HG03432 (cell line): Measurements from ENCODE around the gene ZBTB7C.

Experiments
- ATAC-seq: cut with Tn5 transposase; IDR thresholded peaks from one replicate; pipeline ENCODE4 v1.9.1; 2021; ENCODE audit warnings: mild to moderate bottlenecking, moderate library complexity; ENCODE audit not compliant: unreplicated experiment

The ZBTB7C gene

DNA sequence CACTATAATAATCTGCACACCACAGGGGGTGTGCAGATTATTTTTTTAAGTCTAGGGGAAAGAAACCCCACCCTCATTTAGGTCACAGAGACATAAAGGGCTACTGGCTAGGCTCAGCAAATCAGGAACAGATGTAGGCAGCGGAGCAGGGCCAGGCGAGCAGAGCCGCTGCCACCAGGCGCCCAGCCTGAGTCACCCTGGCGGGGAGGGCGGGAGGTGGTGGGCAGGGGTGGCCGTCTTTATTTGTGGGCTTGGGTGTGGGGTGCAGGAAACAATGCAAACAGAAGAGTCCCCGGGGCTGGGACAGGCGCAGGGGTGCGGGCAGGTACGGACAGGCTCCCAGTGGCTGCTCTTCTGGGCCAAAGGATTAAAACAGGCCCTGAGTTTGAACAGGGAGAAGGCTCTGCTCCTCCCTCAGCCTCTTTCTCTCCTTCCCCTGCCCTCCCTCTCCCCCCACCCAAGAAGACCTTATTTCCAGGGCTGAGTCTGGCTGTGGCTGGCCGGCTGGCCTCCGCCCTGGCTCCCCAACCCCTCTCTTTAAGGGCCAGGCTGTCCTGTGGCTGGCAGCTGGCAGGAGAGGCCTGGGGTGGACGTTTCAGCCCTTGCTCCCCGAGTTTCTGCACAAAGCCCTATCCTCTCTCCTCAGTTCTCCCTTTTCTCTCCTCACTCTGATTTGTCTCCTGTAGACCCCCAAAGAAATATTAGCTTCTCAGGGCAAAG is 335.8 kb downstream of the ZBTB7C start:
- ATAC-seq: no peak

GRCh38 chr18:48072428-48073204 is 336.6 kb downstream of the ZBTB7C start:
- ATAC-seq: no peak

GRCh38 chr18:48068916-48069445 is 340.2 kb downstream of the ZBTB7C start:
- ATAC-seq: no peak

DNA sequence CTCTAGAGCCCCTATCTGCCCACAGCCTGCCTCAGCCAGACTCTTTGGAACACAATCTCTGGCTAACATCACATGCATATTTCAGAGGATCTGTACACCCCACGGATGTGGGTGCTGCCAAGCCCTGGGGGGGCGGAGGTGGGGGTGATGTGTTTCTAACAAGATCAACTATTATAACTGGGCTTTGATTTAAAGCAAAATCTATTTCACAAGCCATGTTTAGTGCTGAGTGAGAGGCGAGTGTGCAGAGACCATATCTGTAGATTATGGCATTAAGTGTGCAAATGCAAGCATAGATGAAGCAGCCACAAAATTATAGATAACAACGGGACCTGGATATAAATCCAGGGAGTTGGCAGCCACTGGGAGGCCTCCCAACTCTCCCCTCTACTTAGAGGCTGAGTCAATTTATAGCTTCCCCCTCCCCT is 342.9 kb downstream of the ZBTB7C start:
- no peak for ATAC-seq

- no peak for ATAC-seq
Measured at GRCh38 chr18:48065601-48065995, 343.6 kb downstream of the ZBTB7C start.

GRCh38 chr18:48064978-48065600 is 344.1 kb downstream of the ZBTB7C start:
- ATAC-seq: no peak

- ATAC-seq: no peak
Measured at GRCh38 chr18:48061781-48062570, 347.2 kb downstream of the ZBTB7C start.

DNA sequence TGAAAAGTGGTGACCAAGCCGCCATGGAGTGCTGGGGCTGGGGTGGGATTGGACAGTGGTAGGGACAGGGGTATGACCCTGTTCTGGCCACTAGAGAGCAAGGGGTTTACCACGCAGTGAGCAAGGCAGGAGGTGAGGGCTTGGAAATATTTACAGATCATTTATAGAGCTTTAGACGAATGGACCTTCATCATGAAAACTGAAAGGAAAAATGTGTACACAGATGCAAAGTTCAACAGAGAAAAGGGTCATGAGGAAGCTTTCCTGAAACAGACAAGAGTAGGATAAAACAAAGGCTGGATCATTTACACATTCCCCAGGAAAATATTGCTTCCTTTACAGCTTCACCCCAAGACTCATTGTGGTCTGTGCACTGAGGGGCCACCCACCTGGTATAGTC is 348.2 kb downstream of the ZBTB7C start:
- no peak for ATAC-seq

DNA sequence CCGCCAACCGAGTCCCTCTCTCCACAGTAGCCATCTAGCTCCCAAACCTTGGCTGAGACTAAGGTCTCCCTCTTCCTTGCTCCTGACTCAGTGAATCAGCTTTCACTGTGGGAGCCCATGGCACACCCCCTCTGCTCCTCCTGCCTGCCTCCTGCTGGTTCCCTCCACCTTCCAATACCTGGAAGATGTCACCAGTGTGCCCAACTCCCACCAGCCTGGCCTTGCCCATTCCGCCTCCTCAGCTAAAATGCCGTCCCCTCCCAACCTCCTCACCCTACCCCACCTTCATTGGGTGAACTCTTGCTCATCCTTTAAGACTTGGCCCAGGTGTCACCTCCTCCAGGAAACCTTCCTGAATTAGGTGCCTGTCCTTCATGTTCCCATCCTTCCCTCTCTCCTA is 348.8 kb downstream of the ZBTB7C start:
- no peak for ATAC-seq

DNA sequence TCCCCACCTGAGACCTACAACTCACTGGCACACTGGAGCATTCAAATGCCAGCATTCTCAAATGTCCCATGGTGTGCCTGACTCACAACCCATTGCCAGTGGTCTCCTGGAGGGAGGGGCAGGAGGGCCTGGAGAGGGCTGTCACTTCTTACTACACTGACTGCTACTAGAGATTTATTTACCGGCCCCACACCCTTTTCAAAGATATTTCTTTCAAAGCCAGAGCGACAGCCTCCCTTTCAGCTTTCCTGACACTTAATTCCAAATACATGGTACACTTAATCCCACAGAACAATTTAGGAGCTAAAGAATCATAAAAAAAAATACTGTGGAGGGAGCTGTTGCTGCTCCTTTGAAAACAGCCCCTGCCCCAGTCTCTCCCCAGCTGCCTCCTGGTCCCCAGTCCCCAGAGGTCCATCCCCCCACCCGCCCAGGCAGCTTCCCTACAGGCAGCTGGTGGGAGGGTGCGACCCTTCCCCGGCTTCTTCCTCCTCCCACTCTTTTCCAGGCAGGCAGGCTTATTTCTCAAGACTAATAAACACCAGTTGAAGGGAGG is 349.6 kb downstream of the ZBTB7C start:
- no peak for ATAC-seq

DNA sequence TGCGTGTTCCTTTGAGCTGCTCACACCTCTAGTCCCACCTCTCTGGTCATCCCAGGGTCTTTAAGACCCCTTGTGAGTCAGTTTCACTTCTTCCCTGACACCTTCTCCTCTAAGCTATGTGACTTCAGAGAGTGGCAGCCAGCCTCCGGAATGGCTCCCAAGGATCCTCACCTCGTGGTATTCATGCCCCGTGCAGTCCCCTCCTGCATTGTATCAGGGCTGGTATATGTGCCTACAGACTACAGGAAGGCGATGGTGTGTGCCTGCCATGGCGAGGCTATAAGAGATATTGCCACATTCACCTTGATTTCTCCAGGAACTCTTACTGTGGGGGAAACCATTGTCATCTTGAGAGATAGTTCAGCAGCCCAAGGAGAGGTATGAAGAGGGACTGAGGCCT is 350.7 kb downstream of the ZBTB7C start:
- no peak for ATAC-seq

DNA sequence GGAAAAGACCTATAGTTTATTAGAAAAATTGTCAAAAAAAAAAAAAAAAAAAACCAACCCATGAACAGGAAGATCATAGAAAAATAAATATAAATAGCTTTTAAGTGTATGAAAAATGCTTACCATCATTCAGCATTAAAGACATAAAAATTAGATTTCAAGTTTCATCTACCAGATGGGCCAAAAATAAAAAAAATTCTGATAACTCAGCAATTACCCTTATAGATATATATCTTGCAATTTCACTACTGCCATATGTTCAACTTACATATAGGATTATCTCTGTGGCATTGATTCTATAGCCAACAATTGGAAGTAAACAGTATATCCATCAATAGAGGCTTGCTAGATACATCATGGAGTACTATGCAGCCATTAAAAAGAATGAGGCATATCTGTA is 352.2 kb downstream of the ZBTB7C start:
- ATAC-seq: no peak

- ATAC-seq: no peak
Measured at GRCh38 chr18:48055351-48055750, 353.8 kb downstream of the ZBTB7C start.

GRCh38 chr18:48053881-48054816 is 355.0 kb downstream of the ZBTB7C start:
- ATAC-seq: no peak

- ATAC-seq: no peak
Measured at GRCh38 chr18:48052842-48053241, 356.3 kb downstream of the ZBTB7C start.

- no peak for ATAC-seq
Measured at GRCh38 chr18:48051945-48052840, 357.0 kb downstream of the ZBTB7C start.

DNA sequence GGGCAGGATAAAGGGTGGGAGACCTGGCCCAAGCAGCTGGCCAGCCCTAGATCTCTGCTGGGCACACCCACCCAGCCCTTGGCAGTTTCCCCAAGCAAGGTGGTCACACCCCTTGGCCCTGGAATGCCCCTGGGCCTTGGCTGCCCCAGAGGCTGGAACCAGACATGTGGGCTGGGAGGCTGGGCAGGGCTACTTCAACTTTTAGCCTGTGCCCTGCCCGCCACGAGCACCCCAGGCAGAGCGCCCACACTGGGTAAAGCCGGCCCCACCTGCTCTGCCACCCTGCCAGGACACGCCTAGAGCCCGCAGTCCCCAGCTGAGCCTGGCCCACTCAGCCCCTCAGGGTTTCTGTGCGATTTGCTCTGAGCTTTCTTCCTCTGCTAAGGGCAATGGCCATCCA is 359.0 kb downstream of the ZBTB7C start:
- ATAC-seq: no peak

DNA sequence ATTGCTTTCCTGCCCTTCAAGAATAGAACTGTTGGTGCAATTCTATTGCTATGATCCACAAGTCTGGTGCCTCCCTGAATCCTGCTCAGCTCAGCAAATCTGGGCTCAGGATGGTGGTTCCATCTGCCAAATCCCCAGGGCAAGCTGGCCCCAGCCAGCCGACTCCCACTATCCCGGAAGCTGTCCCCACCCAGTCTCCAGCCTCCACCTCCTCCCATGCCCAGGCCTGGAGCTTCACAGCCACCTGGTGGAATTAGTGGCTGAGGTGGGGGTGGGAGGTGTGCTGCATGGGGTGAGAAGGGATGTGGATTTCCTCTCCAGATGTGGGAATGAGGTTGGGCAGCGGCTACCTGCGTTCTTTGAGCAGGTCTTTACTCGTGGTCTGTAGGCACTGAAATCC is 359.4 kb downstream of the ZBTB7C start:
- no peak for ATAC-seq

- no peak for ATAC-seq
Measured at GRCh38 chr18:48048251-48048650, 360.9 kb downstream of the ZBTB7C start.
